Common myeloid progenitor, CD34-positive (primary cell): ENCODE measurements around the gene HAPLN2.

ENCODE experiments used
- CTCF ChIA-PET: fragments of 350-600 bp; sonication (Branson Sonifier 250); formaldehyde crosslinking; loops from one replicate; lab custom pipeline; 2021; ENCODE audit warnings: antibody characterized with exemption; lab: Charles Lee
- POLR2A ChIA-PET: fragments of 350-600 bp; sonication (Branson Sonifier 250); formaldehyde crosslinking; loops from one replicate; lab custom pipeline; 2021; ENCODE audit warnings: antibody characterized with exemption; lab: Charles Lee
- DNase-seq, 3 donors: peaks; one replicate each; pipeline versions ENCODE4 v3.0.0 to v3.0.0-alpha.2; 2013
- H3K27ac ChIP-seq, 2 experiments: 1 replicate in 1 of 2; 2 replicates in 1 of 2; pipeline ENCODE4 v1.7.0; 2013; ENCODE audit warnings: inconsistent platforms in 2 of 2, low read length in 2 of 2, mild to moderate bottlenecking in 2 of 2, low read depth in 1 of 2, moderate library complexity in 1 of 2; ENCODE audit not compliant: severe bottlenecking in 2 of 2, insufficient read depth in 1 of 2, poor library complexity in 1 of 2
- H3K27me3 ChIP-seq, 5 experiments: replicated peaks in 2 of 5; 1 replicate in 3 of 5; 2 replicates in 2 of 5; pipeline versions ENCODE4 v1.6.1 to v1.7.0; 2013; ENCODE audit warnings: low read length in 4 of 5, mild to moderate bottlenecking in 2 of 5, moderate library complexity in 2 of 5, inconsistent platforms in 1 of 5; ENCODE audit not compliant: insufficient read depth in 5 of 5, control insufficient read depth in 4 of 5
- H3K36me3 ChIP-seq, 4 experiments: 1 replicate in 2 of 4; 2 replicates in 2 of 4; pipeline versions ENCODE4 v1.6.1 to v1.7.0; 2013; ENCODE audit warnings: low read length in 3 of 4, control low read depth in 1 of 4, mild to moderate bottlenecking in 1 of 4; ENCODE audit not compliant: control insufficient read depth in 4 of 4, insufficient read depth in 4 of 4
- H3K4me1 ChIP-seq, 4 experiments: 1 replicate in 3 of 4; 2 replicates in 1 of 4; pipeline versions ENCODE4 v1.6.1 to v1.7.1; 2013; ENCODE audit warnings: low read length in 3 of 4, mild to moderate bottlenecking in 3 of 4, control low read depth in 1 of 4, inconsistent platforms in 1 of 4, moderate library complexity in 1 of 4; ENCODE audit not compliant: control insufficient read depth in 4 of 4, insufficient read depth in 4 of 4; ENCODE audit errors: control extremely low read depth in 1 of 4
- H3K4me3 ChIP-seq, 7 experiments: 1 replicate in 4 of 7; 2 replicates in 3 of 7; pipeline versions ENCODE4 v1.5.1 to v1.7.0; 2013; ENCODE audit warnings: mild to moderate bottlenecking in 7 of 7, low read length in 6 of 7, moderate library complexity in 6 of 7, inconsistent platforms in 2 of 7, low read depth in 2 of 7, control low read depth in 1 of 7; ENCODE audit not compliant: insufficient read depth in 4 of 7, control insufficient read depth in 1 of 7; ENCODE audit errors: extremely low read depth in 1 of 7
- H3K9me3 ChIP-seq, 5 experiments: 1 replicate in 4 of 5; 2 replicates in 1 of 5; pipeline versions ENCODE4 v1.6.1 to v1.7.1; 2013; ENCODE audit warnings: low read length in 4 of 5, mild to moderate bottlenecking in 2 of 5, inconsistent platforms in 1 of 5, low read depth in 1 of 5, moderate library complexity in 1 of 5; ENCODE audit not compliant: control insufficient read depth in 4 of 5, insufficient read depth in 2 of 5; ENCODE audit errors: control extremely low read depth in 1 of 5
- WGBS: methylation state at CpG from one replicate; pipeline ENCODE4 v1.1.5; 2013; ENCODE audit not compliant: insufficient coverage; 5-methylcytosine and 5-hydroxymethylcytosine counted together

Gene HAPLN2

GRCh38 chr1:156652992-156653355 is 33.8 kb downstream of the HAPLN2 start:
- Histone ChIP-seq H3K36me3 (no peaks in the 10 kb centered on the region), H3K4me3 (no peak overlapping the region), H3K9me3 (no peaks in the 10 kb centered on the region), H3K4me1 (peaks cover 0 to 20% (median 18%) of the 10 kb centered on the region in 4 experiments), H3K27me3 (peaks cover 0 to 91% (median 41%) of the 10 kb centered on the region in 5 experiments), H3K27ac (no peak overlapping the region)
- ChIA-PET POLR2A (no interaction called here), CTCF (interaction anchor here (0.8 to 18.3 kb wide), 4 partner anchors 7 to 41 kb away, joined by 3 to 275 read pairs (median 18); partner anchors contain the start of gene HAPLN2)
- DNase-seq: no peak
- 96% methylated on average over 9 of the region's 9 CpGs for WGBS

GRCh38 chr1:156654700-156655099 is 35.5 kb downstream of the HAPLN2 start:
- Histone ChIP-seq H3K27me3 (peaks cover 0 to 74% (median 36%) of the 10 kb centered on the region in 5 experiments), H3K4me1 (peaks cover 0 to 36% (median 29%) of the 10 kb centered on the region in 4 experiments), H3K4me3 (no peak overlapping the region), H3K36me3 (no peaks in the 10 kb centered on the region), H3K9me3 (no peaks in the 10 kb centered on the region), H3K27ac (no peak overlapping the region)
- POLR2A ChIA-PET: no interaction called here
- DNase-seq: no peak
- no CpG with 5 or more reads among the region's 1 CpG for WGBS
- CTCF ChIA-PET: interaction anchor here (5.8 to 16.8 kb wide), 3 partner anchors 12 to 29 kb away, joined by 72 to 351 read pairs (median 268); partner anchors contain the start of genes BCAN, HAPLN2 and NES

- H3K27ac ChIP-seq: no peak overlapping the region
- peaks cover 0 to 41% (median 34%) of the 10 kb centered on the region in 4 experiments for H3K4me1 ChIP-seq
- H3K27me3 ChIP-seq: peaks cover 0 to 68% (median 32%) of the 10 kb centered on the region in 5 experiments
- CTCF ChIA-PET: interaction anchor here (5.8 to 16.8 kb wide), 3 partner anchors 13 to 30 kb away, joined by 72 to 351 read pairs (median 268); partner anchors contain the start of genes BCAN, HAPLN2 and NES
- no peaks in the 10 kb centered on the region for H3K36me3 ChIP-seq
- DNase-seq: no peak
- POLR2A ChIA-PET: no interaction called here
- H3K9me3 ChIP-seq: no peaks in the 10 kb centered on the region
- no peak overlapping the region for H3K4me3 ChIP-seq
- WGBS: 45% methylated on average over 2 of the region's 2 CpGs
Measured at GRCh38 chr1:156655151-156655903, 36.1 kb downstream of the HAPLN2 start.

- ChIA-PET POLR2A (no interaction called here), CTCF (interaction anchor here (1.1 to 16.8 kb wide), 5 partner anchors 13 to 39 kb away, joined by 3 to 351 read pairs (median 72); partner anchors contain the start of genes BCAN, HAPLN2 and NES)
- no peak for DNase-seq
Measured at GRCh38 chr1:156655904-156656516, 36.8 kb downstream of the HAPLN2 start.

GRCh38 chr1:156656806-156657740 is 37.9 kb downstream of the HAPLN2 start:
- Histone ChIP-seq H3K4me1 (peaks cover 0 to 58% (median 52%) of the 10 kb centered on the region in 4 experiments), H3K27me3 (peaks cover 0 to 53% (median 29%) of the 10 kb centered on the region in 5 experiments), H3K4me3 (peak overlapping the region in 5 of 7 experiments; percentile 11 to 61 (median 21)), H3K9me3 (no peaks in the 10 kb centered on the region), H3K27ac (no peak overlapping the region), H3K36me3 (no peaks in the 10 kb centered on the region)
- peak; percentile 50 to 66 (median 63) for DNase-seq
- under 1% methylated on average over 50 of the region's 54 CpGs for whole genome bisulfite sequencing
- ChIA-PET CTCF (interaction anchor here (0.5 to 16.8 kb wide), 17 partner anchors 8 to 272 kb away, joined by 3 to 351 read pairs (median 4); partner anchors contain the start of genes BCAN, HAPLN2, ISG20L2 and METTL25B), POLR2A (interaction anchor here (0.9 kb wide), 1 partner anchor 30 kb away, joined by 3 read pairs; no protein-coding TSS in a partner anchor)

More at GRCh38 chr1:156655904-156656516, 36.8 kb downstream of the HAPLN2 start:
- Histone ChIP-seq H3K27me3 (peaks cover 0 to 61% (median 29%) of the 10 kb centered on the region in 5 experiments), H3K27ac (no peak overlapping the region), H3K36me3 (no peaks in the 10 kb centered on the region), H3K4me1 (peaks cover 0 to 48% (median 41%) of the 10 kb centered on the region in 4 experiments), H3K9me3 (no peaks in the 10 kb centered on the region), H3K4me3 (no peak overlapping the region)
- 80% methylated on average over 1 of the region's 9 CpGs for WGBS

GRCh38 chr1:156657741-156658319 is 38.6 kb downstream of the HAPLN2 start:
- Histone ChIP-seq H3K9me3 (no peaks in the 10 kb centered on the region), H3K36me3 (no peaks in the 10 kb centered on the region), H3K4me3 (peak overlapping the region in 2 of 7 experiments; percentile 46 to 61), H3K4me1 (peaks cover 3 to 66% (median 59%) of the 10 kb centered on the region in 4 experiments), H3K27ac (no peak overlapping the region), H3K27me3 (peaks cover 0 to 49% (median 27%) of the 10 kb centered on the region in 5 experiments)
- DNase-seq: peak in 2 of 3 donors; percentile 47 to 64
- ChIA-PET CTCF (interaction anchor here (0.5 to 16.8 kb wide), 19 partner anchors 9 to 271 kb away, joined by 3 to 351 read pairs (median 4); partner anchors contain the start of genes BCAN, HAPLN2, ISG20L2 and METTL25B), POLR2A (interaction anchor here (0.9 kb wide), 1 partner anchor 30 kb away, joined by 3 read pairs; no protein-coding TSS in a partner anchor)
- WGBS: 8% methylated on average over 14 of the region's 15 CpGs
